Measurements from ENCODE around the gene WDR49.

WDR49 gene

DNA sequence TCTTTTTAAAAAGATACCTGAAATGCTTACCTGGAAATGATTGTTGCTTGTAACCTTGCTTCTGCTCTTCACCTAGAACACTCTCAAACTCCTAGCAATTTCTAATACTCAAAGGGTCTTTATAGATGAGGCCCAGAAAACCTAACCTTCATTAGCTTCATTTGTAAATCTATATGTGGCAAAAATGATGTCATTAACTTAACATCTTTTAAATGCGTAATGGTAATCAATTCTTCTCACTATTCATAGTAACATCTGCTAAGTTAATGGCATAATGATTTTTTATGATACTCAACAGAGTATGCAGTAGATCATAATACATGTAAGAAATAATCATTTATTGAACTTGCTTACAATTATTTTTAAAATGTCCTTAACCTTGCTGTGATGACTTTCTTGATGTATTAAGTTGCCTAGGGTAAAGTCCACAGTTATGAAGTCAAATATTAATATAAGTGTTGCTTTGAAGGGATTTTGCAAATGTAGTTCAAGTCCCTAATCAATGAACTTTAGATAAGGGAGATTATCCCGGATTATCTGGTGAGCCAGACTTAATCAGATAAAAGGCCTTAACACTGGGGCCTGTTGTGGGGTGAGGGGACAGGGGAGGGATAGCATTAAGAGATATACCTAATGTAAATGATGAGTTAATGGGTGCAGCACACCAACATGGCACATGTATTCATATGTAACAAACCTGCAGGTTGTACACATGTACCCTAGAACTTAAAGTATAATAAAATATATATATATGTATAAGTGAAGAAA is 169.8 kb downstream of the WDR49 start:
- no peak for DNase-seq

DNA sequence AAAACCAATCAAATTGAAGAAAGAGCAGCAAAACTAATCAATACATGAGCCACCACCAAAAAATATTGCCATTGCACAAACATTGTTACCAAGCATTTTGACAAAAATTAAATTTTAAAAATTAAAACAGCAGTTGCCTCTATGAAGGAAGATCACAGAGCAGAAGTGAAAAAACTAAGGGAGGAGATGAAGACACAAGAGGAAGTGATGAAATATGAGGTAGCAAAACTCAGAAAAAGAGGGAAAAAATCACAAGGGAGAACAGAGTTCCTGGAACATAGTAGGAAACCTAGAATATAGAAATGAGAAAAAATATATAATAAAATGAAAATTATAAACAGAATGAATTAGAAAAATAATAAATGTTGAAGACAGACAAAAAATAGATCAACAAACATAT is 172.6 kb downstream of the WDR49 start:
- DNase-seq: no peak

DNA sequence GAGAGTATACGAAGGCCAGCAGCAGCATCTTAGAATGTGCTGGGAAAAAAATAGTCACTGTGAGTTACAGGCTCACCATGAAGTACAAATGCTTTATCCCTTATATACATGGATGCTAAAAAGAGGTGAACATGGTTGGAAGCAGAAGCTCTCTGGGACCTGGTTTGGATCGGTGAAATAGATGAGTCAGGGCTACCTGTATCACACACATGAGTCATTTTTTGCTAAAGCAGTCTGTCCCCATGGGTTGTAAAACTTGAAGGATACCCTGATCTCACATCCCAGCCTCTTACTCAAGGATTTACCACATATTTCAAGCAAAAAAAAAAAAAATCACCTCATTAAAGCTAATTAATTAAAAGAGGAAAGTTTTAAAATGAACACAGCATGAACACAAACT is 173.0 kb downstream of the WDR49 start:
- DNase-seq: no peak

DNA sequence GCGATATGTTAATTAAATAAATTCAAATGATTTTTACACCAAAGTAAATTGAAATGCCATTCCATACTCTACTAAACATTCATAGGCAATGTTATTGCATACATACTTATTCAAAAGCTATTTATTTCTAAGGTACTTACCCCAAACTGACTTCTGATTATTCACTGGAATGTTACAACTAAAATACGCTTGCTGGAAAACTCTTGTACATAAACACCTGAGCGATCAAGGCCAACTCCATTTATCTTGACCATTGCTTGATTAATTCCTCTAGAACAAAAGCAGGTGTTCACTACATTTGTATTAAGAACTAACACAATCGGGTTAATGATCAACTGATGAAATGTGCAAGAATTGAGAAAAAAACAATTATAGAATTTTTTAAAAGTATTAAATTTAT is 179.9 kb downstream of the WDR49 start, which contains the start of gene SERPINI2:
SERPINI2 (minus strand) TSS at position 180 of the 400 bp plus-strand sequence. CDS start 2,208 bp downstream, outside the sequence.
- DNase-seq: no peak

DNA sequence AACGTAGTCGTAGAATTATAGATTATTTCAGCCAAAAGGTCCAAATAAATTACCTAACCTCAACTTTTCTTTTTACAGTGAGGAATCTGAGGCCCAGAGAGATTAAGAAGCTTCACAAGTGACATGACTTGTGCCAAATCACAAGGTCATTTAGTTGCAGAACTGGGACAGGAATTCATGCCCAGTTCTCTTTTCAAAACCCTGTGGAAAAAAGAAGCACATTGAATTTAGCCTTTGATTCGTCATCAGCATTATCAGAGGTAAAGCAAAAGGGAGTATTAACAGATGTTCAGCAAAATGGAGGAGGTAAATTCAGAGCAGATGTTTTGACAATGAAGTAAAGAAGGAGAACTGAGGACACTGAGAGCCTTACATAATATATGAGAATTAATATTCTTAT is 184.4 kb downstream of the WDR49 start:
- DNase-seq: no peak

DNA sequence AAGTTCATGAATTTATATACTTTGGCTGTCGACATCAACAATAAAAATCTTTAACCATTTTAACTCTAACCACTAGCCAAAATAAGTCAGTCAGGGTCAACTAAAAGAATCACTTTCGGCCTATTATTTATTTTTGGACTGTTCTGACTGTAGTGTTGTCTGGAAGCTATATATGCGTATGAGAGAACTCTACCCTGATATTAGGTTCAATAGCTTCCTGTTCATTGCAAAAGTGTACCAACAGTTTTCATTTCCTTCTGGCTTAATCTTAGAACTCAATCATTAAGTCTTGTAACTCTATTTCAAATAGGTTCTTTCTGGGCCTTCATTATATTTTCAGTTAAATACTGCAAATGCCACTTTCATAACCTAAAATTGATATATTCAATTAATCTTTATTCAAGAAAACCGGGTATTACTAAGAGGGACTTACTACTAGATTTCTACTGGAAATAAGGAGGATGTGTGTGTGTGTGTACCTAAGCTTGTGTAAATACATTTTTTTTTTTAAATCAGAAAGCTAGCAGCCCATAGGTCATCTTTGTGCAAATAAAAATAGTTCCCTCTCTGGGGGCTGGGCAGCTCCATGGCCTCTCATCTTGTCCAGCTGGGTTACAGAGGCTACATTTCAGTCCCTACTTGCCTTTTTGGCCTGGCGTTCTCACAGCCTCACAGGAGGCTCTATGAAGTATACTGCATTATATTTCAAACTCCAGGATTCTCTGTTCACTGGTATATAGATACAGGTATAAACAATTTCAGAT is 185.7 kb downstream of the WDR49 start:
- DNase-seq: no peak

DNA sequence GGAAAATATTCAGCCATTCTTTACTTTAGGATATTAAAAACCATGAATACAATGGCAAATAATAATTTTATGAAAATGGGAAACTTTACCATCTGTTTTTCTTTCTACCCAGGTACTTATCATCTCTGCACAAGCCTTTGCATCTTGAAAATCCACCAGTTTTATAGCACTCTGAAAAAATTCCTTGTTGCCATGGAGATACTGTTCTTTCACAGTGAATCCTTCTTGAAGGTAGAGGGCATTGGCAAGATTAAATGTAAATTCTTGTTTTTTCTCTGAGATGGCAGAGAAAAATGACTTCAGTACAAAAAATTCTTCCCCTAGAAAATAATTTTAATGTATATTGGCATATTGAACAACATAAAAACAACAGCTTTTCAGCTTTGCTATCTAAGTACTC is 186.8 kb downstream of the WDR49 start:
- no peak for DNase-seq

DNA sequence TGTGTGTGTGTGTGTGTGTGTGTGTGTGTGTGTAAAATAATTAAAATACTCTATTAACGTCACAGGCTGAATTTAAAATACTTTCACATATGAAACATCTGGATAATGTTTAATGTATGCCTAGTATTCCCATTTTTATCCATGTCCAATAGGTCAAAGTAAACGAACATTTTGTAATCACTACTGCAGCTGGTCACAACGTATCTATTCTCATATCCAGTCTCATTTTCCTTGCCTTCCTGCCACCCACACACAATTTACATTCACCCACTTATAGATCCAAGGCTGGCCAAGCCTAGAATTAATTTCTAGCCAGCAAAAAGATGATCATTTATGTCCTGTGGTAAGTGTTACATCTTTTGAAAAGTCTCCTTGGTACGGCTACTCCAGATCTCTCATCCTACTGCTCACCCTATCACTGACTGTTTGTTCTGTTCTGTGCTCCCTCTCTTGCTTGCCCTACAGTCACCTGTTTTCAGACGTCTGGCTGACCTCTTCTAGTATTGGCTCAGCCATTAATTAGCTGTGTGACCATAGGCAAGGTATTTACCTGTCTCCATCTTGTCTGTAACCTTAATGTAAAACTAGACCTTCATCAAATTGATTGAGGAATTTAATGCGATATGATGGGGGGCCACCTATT is 197.5 kb downstream of the WDR49 start:
- DNase-seq: no peak

DNA sequence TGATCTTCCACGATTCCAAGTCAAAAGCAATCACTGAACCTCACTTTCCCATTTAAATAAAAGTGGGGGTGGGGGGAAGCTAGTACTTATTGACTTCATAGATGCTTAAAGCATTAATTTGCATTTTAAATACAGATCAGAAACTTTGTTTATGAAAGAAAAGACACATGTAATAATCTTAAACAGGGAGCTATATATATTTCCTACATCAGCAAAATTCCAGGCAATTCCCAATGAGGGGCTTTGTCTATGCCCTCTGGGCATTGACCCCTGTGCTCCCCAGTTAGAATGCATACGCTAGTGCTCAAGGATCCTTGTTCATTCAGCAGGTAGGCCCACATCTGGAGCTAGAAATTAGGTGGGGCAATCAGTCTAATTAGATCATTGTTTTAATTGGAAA is 199.9 kb downstream of the WDR49 start:
- no peak for DNase-seq

DNA sequence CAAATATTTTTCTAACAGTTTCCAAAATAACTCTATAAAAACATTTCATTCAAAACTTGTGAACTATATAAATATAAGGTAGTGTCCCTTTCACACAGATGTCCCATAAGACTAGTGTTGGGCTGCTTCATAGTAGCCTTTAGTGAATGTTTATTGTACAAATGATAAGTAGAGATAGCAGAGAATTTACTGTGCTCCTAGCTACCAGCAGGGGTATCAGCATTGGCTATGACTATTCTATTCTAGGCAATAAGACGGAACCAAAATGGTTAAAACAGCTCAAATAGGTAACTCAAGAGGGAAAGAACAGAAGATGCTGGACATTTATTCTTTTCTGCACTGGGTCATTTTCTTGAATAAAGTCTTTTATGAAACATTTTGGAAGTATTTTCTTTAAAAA is 202.5 kb downstream of the WDR49 start:
- no peak for DNase-seq

DNA sequence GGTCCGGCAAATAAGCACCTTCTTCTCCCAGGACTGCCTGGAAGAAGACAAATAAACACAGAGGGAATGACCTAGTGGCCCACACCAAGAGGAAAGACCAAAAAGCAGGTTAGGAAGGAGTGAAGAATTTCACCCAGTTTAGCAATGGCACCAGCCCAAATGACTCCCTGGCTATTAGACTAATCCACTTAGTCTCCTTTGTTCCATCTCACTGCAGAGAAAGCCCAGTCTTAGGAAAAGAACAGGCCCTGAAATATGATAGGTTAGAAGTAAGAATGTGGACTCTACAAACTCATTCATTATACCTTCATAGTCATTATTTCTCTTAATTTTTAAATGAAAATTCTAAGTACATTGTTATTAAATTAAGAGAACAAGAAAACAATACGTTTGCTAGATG is 203.1 kb downstream of the WDR49 start:
- no peak for DNase-seq

DNA sequence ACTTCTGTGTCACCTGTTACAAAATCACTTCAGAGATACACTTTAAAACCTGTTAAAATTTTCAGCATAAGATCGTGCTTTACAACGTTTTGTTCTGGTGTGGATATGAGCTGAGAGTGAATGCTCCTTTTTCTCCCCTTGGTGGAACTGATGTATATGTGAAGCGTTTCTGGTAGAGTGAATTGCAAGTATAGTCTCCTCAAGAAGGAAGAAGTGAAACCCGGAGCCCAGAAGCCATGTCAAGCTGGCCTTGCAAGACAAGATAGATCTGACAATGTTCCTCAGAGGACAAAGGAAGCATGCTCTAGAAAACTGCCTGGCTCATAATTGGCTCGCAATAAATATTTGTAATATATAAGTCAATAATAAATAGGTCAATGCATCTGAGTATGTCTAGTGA is 203.5 kb downstream of the WDR49 start:
- DNase-seq: no peak

DNA sequence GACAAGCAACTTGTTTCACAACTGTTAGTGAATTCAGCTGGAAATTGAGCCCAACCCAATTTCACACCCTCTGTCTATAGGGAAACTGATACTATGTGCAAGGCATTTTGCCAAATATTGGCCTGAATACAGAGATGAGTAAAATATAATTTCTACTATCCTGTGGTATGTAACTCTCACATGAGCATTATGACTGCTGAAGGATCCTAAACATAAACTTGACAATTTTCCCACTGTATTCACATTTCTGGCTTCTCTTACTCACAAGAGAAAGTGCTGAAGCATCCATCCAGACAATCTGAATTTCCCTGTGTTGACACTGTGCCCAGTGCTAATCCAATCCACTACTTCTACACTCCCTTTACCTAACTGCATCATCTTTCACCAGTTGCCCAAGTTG is 208.3 kb downstream of the WDR49 start:
- DNase-seq: no peak

DNA sequence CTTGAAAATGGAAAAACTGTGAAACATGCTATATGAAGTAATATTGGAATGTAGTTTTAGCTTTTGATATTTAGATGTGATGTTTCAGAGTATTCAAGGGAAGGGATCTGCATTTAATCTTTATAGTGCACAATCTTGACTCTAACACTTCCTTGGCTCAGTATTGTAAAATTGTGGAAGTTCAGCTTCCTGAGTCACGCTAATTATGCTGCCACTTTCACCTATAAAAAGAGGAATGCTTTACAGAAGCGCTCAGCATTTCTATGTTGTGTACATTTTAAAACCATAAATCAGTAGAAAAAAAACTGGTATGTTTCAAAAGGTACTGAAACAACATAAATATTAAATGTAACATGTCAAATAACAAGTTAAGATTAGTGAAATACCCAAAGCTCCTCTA is 212.5 kb downstream of the WDR49 start:
- no peak for DNase-seq

DNA sequence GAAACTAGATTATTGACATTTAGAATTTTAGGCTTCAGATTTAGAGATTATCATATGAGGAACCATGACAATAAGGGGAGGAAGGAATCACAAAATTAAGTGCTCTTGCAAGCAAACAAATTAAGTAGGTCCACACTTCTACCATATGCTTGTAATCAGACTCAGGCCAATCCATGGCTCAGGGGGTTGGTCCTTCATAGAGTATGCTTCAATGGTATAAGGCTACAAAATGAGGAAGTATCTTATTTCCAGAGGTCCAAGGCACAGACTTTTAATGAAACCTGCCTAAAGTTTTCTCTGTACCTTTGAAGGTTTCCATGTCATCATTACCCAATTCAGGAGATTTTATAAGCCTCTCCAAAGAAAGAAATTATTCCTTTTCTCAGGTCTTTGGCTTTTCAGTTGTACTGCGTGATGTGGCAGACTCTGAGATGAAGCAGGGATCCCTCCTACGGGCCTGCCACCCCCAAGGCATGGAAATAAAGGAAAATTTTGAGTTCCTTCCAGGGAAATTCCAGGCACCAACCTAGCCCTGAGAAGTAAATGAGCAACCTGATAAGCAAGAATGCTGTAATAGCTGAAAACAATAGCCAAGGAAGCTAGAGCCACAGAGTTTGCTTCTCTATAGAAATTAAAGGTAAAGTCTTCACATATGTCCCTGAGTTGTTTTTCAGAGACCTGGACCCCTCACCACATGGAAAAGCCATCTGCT is 216.2 kb downstream of the WDR49 start:
- no peak for DNase-seq
